Subcutaneous adipose tissue (tissue), 4 donors: ENCODE results near the gene BCAS4. TPM values are rescaled to one million over a fixed set of nuclear protein-coding genes. Genes with fewer than 3 reads are reported as not detected.

Source experiments
- CTCF ChIP-seq: fragments of 450-650 bp; IDR thresholded peaks from one replicate; pipeline ENCODE4 v1.5.1; 2016; ENCODE audit warnings: low read depth, mild to moderate bottlenecking, control low read depth, antibody characterized with exemption, moderate library complexity
- total RNA-seq, 4 donors: library from RNA; depleted of rRNA; stranded (reverse); fragments of >200 nt; gene quantifications; one replicate each; pipeline ENCODE4 v1.1.0, GENCODE V29; 2016

BCAS4 gene
- total RNA-seq, 4 donors from 2014 or later: 0.49 to 14.8 (median 4.3) TPM

- no peak for TF ChIP-seq CTCF
These were observed 5.2 kb downstream of the BCAS4 start for GRCh38 chr20:50799890-50800550.

DNA sequence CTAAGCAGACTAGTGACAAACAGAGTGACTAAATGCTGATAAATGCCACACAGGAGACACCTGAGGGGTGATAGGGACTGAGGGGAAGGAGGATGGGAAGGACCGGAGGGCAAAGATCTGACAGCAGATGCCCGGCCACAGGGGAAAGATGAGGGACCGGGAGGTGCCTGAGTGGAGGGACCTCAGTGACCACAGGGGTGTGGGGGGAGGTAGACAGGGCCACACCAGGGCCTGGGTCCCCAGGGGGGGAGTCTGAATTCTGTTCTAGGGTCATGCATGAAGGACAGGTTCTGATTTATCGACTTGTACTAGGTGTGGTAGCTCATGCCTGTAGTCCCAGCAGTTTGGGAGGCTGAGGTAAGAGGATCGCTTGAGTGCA is 6.9 kb downstream of the BCAS4 start:
- TF ChIP-seq CTCF: no peak

DNA sequence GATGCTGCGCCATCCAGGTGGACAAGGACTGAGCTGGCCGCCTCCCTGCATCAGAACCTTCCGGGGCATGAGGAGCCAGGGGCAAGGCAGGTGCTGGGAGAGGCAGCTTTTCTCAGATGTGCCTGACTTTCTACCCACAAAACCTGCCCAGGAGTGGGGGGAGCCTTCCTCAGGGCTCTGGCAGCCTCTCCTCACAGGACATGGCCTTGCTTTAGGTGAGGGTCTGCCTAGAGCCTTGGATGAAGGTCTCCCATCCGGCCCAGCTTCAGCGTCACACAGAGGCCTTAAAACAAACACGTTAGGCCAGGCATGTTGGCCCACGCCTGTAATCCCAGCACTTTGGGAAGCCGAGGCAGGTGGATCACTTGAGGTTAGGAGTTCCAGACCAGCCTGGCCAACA is 7.4 kb downstream of the BCAS4 start:
- no peak for TF ChIP-seq CTCF

- TF ChIP-seq CTCF: no peak
These were observed 9.8 kb downstream of the BCAS4 start for GRCh38 chr20:50804437-50805348.

GRCh38 chr20:50805349-50805684 is 10.5 kb downstream of the BCAS4 start:
- TF ChIP-seq CTCF: no peak

GRCh38 chr20:50806126-50806768 is 11.4 kb downstream of the BCAS4 start:
- peak; percentile 39 for TF ChIP-seq CTCF

- no peak for TF ChIP-seq CTCF
These were observed 15.2 kb downstream of the BCAS4 start for GRCh38 chr20:50810063-50810462.
